Endothelial cell of umbilical vein (primary cell): ENCODE measurements around the gene KRT77. TPM values are rescaled to one million over a fixed set of nuclear protein-coding genes. Genes with fewer than 3 reads are reported as not detected.

Experiments
- BruUV-seq: library from RNA; stranded (reverse); fragments of 400-500 nt; replicated peaks from 2 replicates; lab custom pipeline; 2021; lab: Mats Ljungman, UMichigan
- CTCF ChIA-PET: fragments of 300-600, 350-600 bp; sonication (Branson Sonifier 250); formaldehyde crosslinking; loops from one replicate; lab custom pipeline; 2021; ENCODE audit warnings: antibody characterized with exemption, inconsistent platforms; lab: Charles Lee
- POLR2A ChIA-PET: fragments of 300-600, 350-600 bp; sonication (Branson Sonifier 250); formaldehyde crosslinking; loops from one replicate; lab custom pipeline; 2021; ENCODE audit warnings: antibody characterized with exemption, inconsistent platforms; lab: Charles Lee
- DNase-seq: peaks from one replicate; pipeline ENCODE4 v3.0.0-alpha.2; 2011; ENCODE audit warnings: low read depth, low spot score
- FAIRE-seq: peaks from 2 replicates; lab custom pipeline; 2011; peaks lifted over from hg19 to GRCh38; lab: Jason Lieb, UNC
- H2AFZ ChIP-seq: 2 replicates; pipeline ENCODE4 v1.6.0; 2012; ENCODE audit warnings: low read depth, low read length, control low read depth, inconsistent platforms
- H3K27ac ChIP-seq: 2 replicates; pipeline ENCODE4 v1.5.1; 2011; ENCODE audit warnings: low read depth, mild to moderate bottlenecking, control low read depth, low read length, moderate library complexity; ENCODE audit not compliant: insufficient read depth
- H3K27me3 ChIP-seq, 2 experiments: 2 replicates each; pipeline versions ENCODE4 v1.6.0 to v1.6.1; 2011; ENCODE audit warnings: low read length in 2 of 2, mixed read lengths in 1 of 2; ENCODE audit not compliant: control insufficient read depth in 2 of 2, insufficient read depth in 2 of 2
- H3K36me3 ChIP-seq, 2 experiments: 2 replicates in 1 of 2; 3 replicates in 1 of 2; pipeline ENCODE4 v1.5.1; 2011; ENCODE audit warnings: low read length in 2 of 2, mild to moderate bottlenecking in 1 of 2, moderate library complexity in 1 of 2; ENCODE audit not compliant: control insufficient read depth in 2 of 2, insufficient read depth in 2 of 2; ENCODE audit errors: extremely low read depth in 1 of 2
- H3K4me1 ChIP-seq: 3 replicates; pipeline ENCODE4 v1.5.1; 2011; ENCODE audit warnings: mild to moderate bottlenecking, low read length; ENCODE audit not compliant: control insufficient read depth, insufficient read depth; ENCODE audit errors: extremely low read depth
- H3K4me2 ChIP-seq: 2 replicates; pipeline ENCODE4 v1.6.1; 2011; ENCODE audit warnings: low read length, control low read depth, mixed read lengths; ENCODE audit not compliant: insufficient read depth
- H3K4me3 ChIP-seq, 3 experiments: fragments of 200-600 bp in 1 of 3; sonication (generic), shearing (Covaris generic) in 1 of 3; replicated peaks in 1 of 3; 2 replicates each; pipeline ENCODE4 v1.5.1; 2011 to 2016; ENCODE audit warnings: control low read depth in 3 of 3, low read length in 3 of 3, mild to moderate bottlenecking in 2 of 3, inconsistent platforms in 1 of 3, low read depth in 1 of 3, moderate library complexity in 1 of 3; ENCODE audit not compliant: insufficient read depth in 1 of 3
- H3K79me2 ChIP-seq: 2 replicates; pipeline ENCODE4 v1.6.0; 2012; ENCODE audit warnings: low read length, inconsistent platforms; ENCODE audit not compliant: control insufficient read depth, insufficient read depth
- H3K9ac ChIP-seq: replicated peaks from 2 replicates; pipeline ENCODE3; 2011; ENCODE audit warnings: low read length, control low read depth; ENCODE audit not compliant: insufficient read depth; ENCODE audit errors: extremely low read depth
- H3K9me1 ChIP-seq: replicated peaks from 3 replicates; pipeline ENCODE4 v1.6.0; 2011; ENCODE audit warnings: mild to moderate bottlenecking, low read length; ENCODE audit not compliant: control insufficient read depth, insufficient read depth; ENCODE audit errors: extremely low read depth
- H3K9me3 ChIP-seq: replicated peaks from 2 replicates; pipeline ENCODE4 v1.5.1; 2012; ENCODE audit warnings: low read length, inconsistent platforms; ENCODE audit not compliant: control insufficient read depth, insufficient read depth
- H4K20me1 ChIP-seq: replicated peaks from 2 replicates; pipeline ENCODE3; 2011; ENCODE audit warnings: mild to moderate bottlenecking, low read length; ENCODE audit not compliant: control insufficient read depth, insufficient read depth; ENCODE audit errors: extremely low read depth
- CTCF ChIP-seq, 2 donors: IDR thresholded peaks; 1 replicate in 1 of 2; 2 replicates in 1 of 2; pipeline ENCODE4 v1.5.1; 2011; ENCODE audit warnings: low read length in 2 of 2, mild to moderate bottlenecking in 2 of 2, moderate library complexity in 2 of 2, control low read depth in 1 of 2, inconsistent platforms in 1 of 2, low read depth in 1 of 2; ENCODE audit not compliant: insufficient read depth in 1 of 2; ENCODE audit errors: extremely low read depth in 1 of 2
- EZH2 ChIP-seq: IDR thresholded peaks from 2 replicates; pipeline ENCODE4 v1.6.1; 2012; ENCODE audit warnings: borderline replicate concordance, low read depth, mild to moderate bottlenecking, moderate library complexity, low read length, inconsistent platforms; ENCODE audit not compliant: severe bottlenecking
- FOS ChIP-seq: IDR thresholded peaks from 2 replicates; pipeline ENCODE4 v1.6.1; 2011; ENCODE audit warnings: mild to moderate bottlenecking, low read length, moderate library complexity, borderline replicate concordance; ENCODE audit not compliant: insufficient read depth
- GATA2 ChIP-seq: IDR thresholded peaks from 2 replicates; pipeline ENCODE4 v1.7.0; 2011; ENCODE audit warnings: low read depth, mild to moderate bottlenecking, moderate library complexity, mixed read lengths, low read length; ENCODE audit not compliant: insufficient read length, insufficient read depth
- JUN ChIP-seq: IDR thresholded peaks from 2 replicates; pipeline ENCODE4 v1.6.1; 2011; ENCODE audit warnings: borderline replicate concordance, low read depth; ENCODE audit not compliant: insufficient read length, insufficient read depth
- MAX ChIP-seq: IDR thresholded peaks from 2 replicates; pipeline ENCODE4 v1.6.1; 2011; ENCODE audit not compliant: insufficient read depth, insufficient read length
- MYC ChIP-seq: IDR thresholded peaks from one replicate; pipeline ENCODE4 v1.6.1; 2011; ENCODE audit warnings: mild to moderate bottlenecking, low read depth, low read length
- POLR2A ChIP-seq: IDR thresholded peaks from 2 replicates; pipeline ENCODE4 v1.6.1; 2012; ENCODE audit warnings: low read depth, mild to moderate bottlenecking, control low read depth, low read length
- POLR2AphosphoS5 ChIP-seq: IDR thresholded peaks from 2 replicates; pipeline ENCODE4 v1.6.1; 2012; ENCODE audit warnings: low read depth, mild to moderate bottlenecking, control low read depth, low read length, moderate library complexity; ENCODE audit not compliant: insufficient read depth
- dilution Hi-C: fragments of 300-500 bp; cut with MboI; formaldehyde crosslinking; loops from one replicate; pipeline ENCODE4 v1.15.0; 2019; ENCODE audit warnings: low sequenced_read_pairs; ENCODE audit not compliant: extremely low pct_ligation_motif_present
- intact Hi-C: fragments of 100-400 bp; cut with micrococcal nuclease; formaldehyde crosslinking; loops from one replicate; pipeline ENCODE4 v1.10.0; 2022
- polyA plus RNA-seq, 4 experiments: library from polyadenylated mRNA; depleted of rRNA in 3 of 4; stranded (reverse) in 3 of 4; unstranded in 1 of 4; fragments of >200 nt; gene quantifications; 2 replicates each; pipeline versions ENCODE4 v1.2.1 to v1.2.3, GENCODE V29; 2011 to 2012; ENCODE audit warnings: missing spikeins in 1 of 4
- total RNA-seq: library from RNA; stranded (reverse); gene quantifications from 2 replicates; pipeline ENCODE4 v1.2.3, GENCODE V29; 2021

KRT77 gene
- total and polyA plus RNA-seq, 2 donors (not counting 3 experiments of a cell fraction or from before 2014, with no cell fraction given), result not detected

- dilution Hi-C loops (no loop called here), intact Hi-C loops (no loop called here)
- H3K27ac ChIP-seq, result no peak overlapping the region
- no peaks in the 10 kb centered on the region for H3K4me1 ChIP-seq
- TF ChIP-seq CTCF (IDR thresholded peaks at IDR 0.05; ENCODE audit: extremely low read depth in 1 of 2, insufficient read depth in 1 of 2, low read depth in 1 of 2, low read length in 2 of 2) (peak in 1 of 2 donors; percentile 12), POLR2A (no peak)
- H4K20me1 ChIP-seq, result no peaks in the 10 kb centered on the region
- CTCF ChIA-PET, result no interaction called here
- no peak for DNase-seq
- H3K4me3 ChIP-seq, result no peak overlapping the region
- no peaks in the 10 kb centered on the region for H3K9me1 ChIP-seq
- H3K4me2 ChIP-seq, result no peak overlapping the region
- peaks cover 24 to 30% of the 10 kb centered on the region in 2 experiments for H3K27me3 ChIP-seq
- no peak overlapping the region for H2AFZ ChIP-seq
- no peak overlapping the region for H3K9ac ChIP-seq
- no TSS peak for BruUV-seq
- POLR2A ChIA-PET, result no interaction called here
- H3K79me2 ChIP-seq, result no peaks in the 10 kb centered on the region
- no peaks in the 10 kb centered on the region for H3K9me3 ChIP-seq
- FAIRE-seq, result no peak
- H3K36me3 ChIP-seq, result no peaks in the 10 kb centered on the region
Measured at GRCh38 chr12:52715416-52715815, 12.1 kb upstream of the KRT77 start.

- no peaks in the 10 kb centered on the region for H3K9me1 ChIP-seq
- intact Hi-C loops, result no loop called here
- ChIA-PET POLR2A (no interaction called here), CTCF (no interaction called here)
- no peaks in the 10 kb centered on the region for H3K36me3 ChIP-seq
- TF ChIP-seq EZH2, result no peak
- TF ChIP-seq GATA2, result no peak
- TF ChIP-seq POLR2AphosphoS5, result no peak
- no peak for TF ChIP-seq POLR2A
- TF ChIP-seq FOS, result no peak
- TF ChIP-seq MAX, result no peak
- TF ChIP-seq MYC, result no peak
- no peak for TF ChIP-seq JUN
- no peak for TF ChIP-seq CTCF (IDR thresholded peaks at IDR 0.05; ENCODE audit: extremely low read depth in 1 of 2, insufficient read depth in 1 of 2, low read depth in 1 of 2, low read length in 2 of 2)
- no peak overlapping the region for H2AFZ ChIP-seq
- DNase-seq (no peak), FAIRE-seq (no peak)
- no peak overlapping the region for H3K4me2 ChIP-seq
- no peaks in the 10 kb centered on the region for H3K9me3 ChIP-seq
- no TSS peak for BruUV-seq
- no peaks in the 10 kb centered on the region for H4K20me1 ChIP-seq
- dilution Hi-C loops, result no loop called here
- H3K27me3 ChIP-seq, result peaks cover 24 to 30% of the 10 kb centered on the region in 2 experiments
- no peaks in the 10 kb centered on the region for H3K79me2 ChIP-seq
- no peaks in the 10 kb centered on the region for H3K4me1 ChIP-seq
- no peak overlapping the region for H3K27ac ChIP-seq
- no peak overlapping the region for H3K4me3 ChIP-seq
- no peak overlapping the region for H3K9ac ChIP-seq
Measured at GRCh38 chr12:52714887-52715281, 11.6 kb upstream of the KRT77 start.
